ENCODE data around the gene CEP85. TPM values are rescaled to one million over a fixed set of nuclear protein-coding genes. Genes with fewer than 3 reads are reported as not detected.

The CEP85 gene
- total and polyA plus RNA-seq, 9 of the 15 experiments (the other 6 are each of a cell fraction or from before 2014, with no cell fraction given) = 42.1 to 140 (median 92.6) TPM

- TF ChIP-seq HMBOX1 (IDR thresholded peaks at IDR 0.05) = peak; percentile 72
- TF ChIP-seq TBP (optimal IDR thresholded peaks at IDR 0.05; ENCODE audit: low read depth, low read length) = no peak
- TF ChIP-seq RUNX1 (IDR thresholded peaks at IDR 0.05; ENCODE audit: low read depth) = no peak
- TF ChIP-seq ZSCAN29 (IDR thresholded peaks at IDR 0.05) = no peak
- peak; percentile 57 for TF ChIP-seq EP300 (IDR thresholded peaks at IDR 0.05; ENCODE audit: low read length)
- no peak for TF ChIP-seq ZKSCAN1 (IDR thresholded peaks at IDR 0.05; ENCODE audit: low read depth, low read length)
- no peak for TF ChIP-seq BCOR (IDR thresholded peaks at IDR 0.05)
- no peak for TF ChIP-seq PBX2 (CRISPR knock-in tag; IDR thresholded peaks at IDR 0.05; ENCODE audit: low read depth)
- no peak for TF ChIP-seq PBX2 (tag; conservative IDR thresholded peaks at IDR 0.05; ENCODE audit: low read depth)
- peak; percentile 21; the same call in 1 of the 2 replicates for TF ChIP-seq ZNF512 (tag; IDR thresholded peaks at IDR 0.05)
- no peak for TF ChIP-seq HDAC3 (IDR thresholded peaks at IDR 0.05; ENCODE audit: borderline replicate concordance, partially characterized antibody)
- TF ChIP-seq ZNF407 (IDR thresholded peaks at IDR 0.05; ENCODE audit: low read depth) = no peak
- TF ChIP-seq GATAD2B (IDR thresholded peaks at IDR 0.05; ENCODE audit: borderline replicate concordance) = peak; percentile 74; the same call in 1 of the 2 replicates
- TF ChIP-seq HIVEP1 (CRISPR knock-in tag; IDR thresholded peaks at IDR 0.05) = no peak
- TF ChIP-seq SMARCE1 (IDR thresholded peaks at IDR 0.05) = no peak; the same call in 1 of the 2 replicates
These were observed 41.8 kb downstream of the CEP85 start (continued) for GRCh38 chr1:26275580-26276431.

Data from K562 (cell line).